NOMO-1 (cell line): Measurements from ENCODE around the gene SRXN1.

Source experiments
- DNase-seq, 2 experiments: peaks; one replicate each; lab custom pipeline; 2025; ENCODE audit not compliant: unreplicated experiment in 2 of 2; lab: John Stamatoyannopoulos, UW

Gene SRXN1

DNA sequence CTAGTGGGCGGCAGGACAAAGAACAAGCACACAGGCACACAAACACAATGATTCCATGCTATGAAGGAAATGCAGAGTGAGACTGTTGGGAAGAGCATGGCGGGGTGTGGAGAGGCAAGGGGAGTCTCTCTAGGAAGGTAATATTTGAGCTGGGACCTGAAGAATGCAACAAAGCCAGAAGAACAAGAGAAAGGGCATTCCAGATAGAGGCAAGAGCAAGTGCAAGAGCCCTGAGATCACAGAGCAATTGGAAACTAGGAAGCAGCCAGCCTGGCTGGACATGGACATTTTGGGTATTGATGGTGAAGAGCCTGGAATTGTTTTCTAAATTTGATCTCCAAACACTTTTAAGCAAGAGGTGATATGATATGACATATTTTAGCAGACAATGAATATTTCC lies 15.4 kb downstream of the SRXN1 start:
- DNase-seq = no peak

- no peak for DNase-seq
Observed at GRCh38 chr20:635893-636338, 17.1 kb downstream of the SRXN1 start.

GRCh38 chr20:635028-635892 lies 17.7 kb downstream of the SRXN1 start:
- no peak for DNase-seq

DNA sequence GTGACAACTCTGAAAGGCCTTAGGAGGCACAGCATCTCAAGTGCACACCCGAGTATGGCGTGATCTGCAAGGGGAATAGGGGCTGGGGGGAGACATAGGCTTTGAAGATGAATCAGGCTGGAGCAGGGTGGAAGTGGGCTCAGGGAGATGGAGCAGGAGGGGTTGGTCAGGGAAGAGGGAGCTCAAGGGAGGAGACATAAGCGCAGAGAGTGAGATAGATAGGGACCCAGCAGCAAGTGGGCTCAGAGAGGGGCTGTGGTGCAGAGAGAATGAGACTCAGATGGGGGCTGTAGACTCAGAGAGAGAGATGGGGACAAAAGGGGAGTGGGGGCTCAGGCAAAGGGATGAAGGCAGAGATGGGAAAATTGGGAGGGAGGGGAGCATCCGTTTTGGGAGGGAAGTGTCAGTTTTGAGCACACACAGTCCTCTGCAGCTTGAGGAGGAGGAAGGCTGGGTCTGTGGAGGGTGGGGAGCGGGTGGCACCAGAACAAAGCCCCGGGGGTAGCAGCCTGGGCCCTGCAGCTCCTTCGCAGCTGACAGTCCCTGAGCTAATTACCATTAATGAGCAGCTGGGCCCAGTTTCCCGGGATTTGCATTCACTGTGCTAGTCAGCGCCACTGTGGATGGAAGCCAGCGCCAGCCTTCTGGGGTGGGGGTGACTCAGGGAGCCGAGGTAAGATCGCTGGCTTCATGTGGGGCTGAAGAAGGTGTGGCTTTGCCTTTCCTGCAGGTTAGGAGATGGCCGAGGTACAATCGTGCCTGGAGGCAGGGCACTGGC lies 18.7 kb downstream of the SRXN1 start:
- no peak for DNase-seq

- no peak for DNase-seq
Observed at GRCh38 chr20:631101-631500, 21.9 kb downstream of the SRXN1 start.

- no peak for DNase-seq
Observed at GRCh38 chr20:626579-626978, 26.4 kb downstream of the SRXN1 start.

GRCh38 chr20:625360-625932 lies 27.6 kb downstream of the SRXN1 start:
- DNase-seq = peak; percentile 49 to 70

DNA sequence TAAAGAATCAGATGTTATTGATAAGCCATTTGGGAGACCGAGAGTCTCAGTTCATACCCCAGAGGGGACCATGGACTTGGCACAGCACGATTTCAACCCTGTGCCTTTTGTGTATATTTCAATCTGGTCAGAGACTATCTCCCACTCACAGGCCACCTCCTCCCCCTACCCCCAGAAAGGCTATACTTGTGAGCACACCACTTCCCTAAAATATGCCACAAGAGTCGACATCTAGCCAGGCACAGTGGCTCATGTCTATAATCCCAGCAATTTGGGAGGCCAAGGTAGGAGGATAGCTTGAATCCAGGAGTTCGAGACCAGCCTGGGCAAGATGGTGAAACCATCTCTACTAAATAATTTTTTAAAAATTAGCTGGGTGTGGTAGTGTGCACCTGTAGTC lies 29.3 kb downstream of the SRXN1 start:
- DNase-seq = no peak

GRCh38 chr20:623021-623420 lies 30.0 kb downstream of the SRXN1 start:
- DNase-seq = no peak

GRCh38 chr20:622161-622560 lies 30.8 kb downstream of the SRXN1 start:
- no peak for DNase-seq

- DNase-seq = no peak
Observed at GRCh38 chr20:621125-621756, 31.8 kb downstream of the SRXN1 start.

DNA sequence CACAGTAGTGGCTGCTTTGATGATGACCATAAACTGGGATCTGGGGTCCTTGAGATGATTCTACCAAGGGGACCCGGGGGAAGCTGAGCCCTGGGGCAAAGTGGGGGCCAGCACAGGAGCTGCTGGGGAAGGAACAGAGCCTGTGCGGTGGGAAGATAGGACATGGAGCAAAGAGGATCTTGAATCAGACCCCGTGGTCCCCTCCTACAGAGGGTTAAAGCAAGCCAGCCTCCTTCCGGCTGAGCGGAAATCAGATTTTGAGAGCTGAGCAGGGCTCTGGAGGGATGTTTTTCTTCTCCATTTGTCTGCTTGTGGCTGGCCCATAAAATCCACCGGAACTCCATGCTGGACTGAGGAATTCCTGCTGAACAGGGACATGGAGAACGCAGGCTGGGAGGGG lies 32.8 kb downstream of the SRXN1 start:
- no peak for DNase-seq

- DNase-seq = no peak
Observed at GRCh38 chr20:618980-619379, 34.0 kb downstream of the SRXN1 start.

DNA sequence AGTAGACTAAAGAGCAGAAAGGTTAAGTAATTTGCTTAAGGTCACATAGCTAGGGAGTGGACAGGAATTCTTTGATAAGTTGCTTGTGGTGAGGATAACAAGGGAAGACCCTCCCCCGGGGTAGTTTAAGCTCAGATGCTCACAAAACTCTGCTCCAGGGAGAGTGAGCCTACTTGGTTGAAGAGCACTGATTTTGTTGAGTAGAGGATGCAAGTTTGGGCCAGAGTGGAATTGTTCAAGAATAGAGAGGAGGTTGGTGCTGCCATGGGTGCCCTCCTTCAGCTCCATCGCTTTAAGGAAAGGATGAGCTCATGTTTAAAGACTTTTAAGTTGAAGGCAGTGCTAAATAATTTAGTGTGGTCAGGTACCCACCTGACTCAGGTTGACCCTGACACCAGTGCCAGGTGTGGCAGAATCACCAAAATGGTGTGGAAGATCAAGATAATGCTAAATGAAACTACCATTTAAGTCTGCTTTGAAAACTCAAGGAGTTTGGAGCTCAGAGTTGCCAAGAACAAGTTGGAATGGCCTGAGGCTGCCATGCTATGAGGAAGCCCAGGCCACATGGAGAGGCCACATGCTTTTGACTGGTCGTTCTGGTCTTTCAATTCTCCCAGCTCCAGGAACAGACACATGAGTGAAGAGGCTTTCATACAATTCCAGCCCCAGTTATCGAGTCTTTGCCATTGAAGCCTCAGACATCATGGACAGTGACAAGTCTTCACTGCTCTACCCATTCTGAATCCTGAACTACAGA lies 34.9 kb downstream of the SRXN1 start:
- no peak for DNase-seq

DNA sequence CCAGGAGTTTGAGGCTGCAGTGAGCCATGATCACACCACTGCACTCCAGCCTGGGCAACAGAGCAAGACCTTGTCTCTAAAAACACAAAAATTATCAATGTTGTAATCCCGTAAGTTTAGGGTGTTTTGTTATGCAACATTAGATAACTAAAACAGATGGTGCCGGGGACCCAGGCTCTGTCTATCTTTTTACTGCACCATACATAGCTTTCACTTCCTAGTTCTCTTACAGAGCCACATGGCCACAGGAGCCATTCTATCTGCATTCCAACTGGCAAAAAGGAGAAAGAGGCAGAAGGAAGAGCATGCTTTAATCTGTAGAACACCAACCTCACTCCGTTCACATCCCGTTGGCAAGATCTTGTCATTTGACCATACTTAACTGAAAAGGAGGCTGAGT lies 37.5 kb downstream of the SRXN1 start:
- peak; percentile 51 to 86 for DNase-seq

- no peak for DNase-seq
Observed at GRCh38 chr20:611843-612185, 41.2 kb downstream of the SRXN1 start.

DNA sequence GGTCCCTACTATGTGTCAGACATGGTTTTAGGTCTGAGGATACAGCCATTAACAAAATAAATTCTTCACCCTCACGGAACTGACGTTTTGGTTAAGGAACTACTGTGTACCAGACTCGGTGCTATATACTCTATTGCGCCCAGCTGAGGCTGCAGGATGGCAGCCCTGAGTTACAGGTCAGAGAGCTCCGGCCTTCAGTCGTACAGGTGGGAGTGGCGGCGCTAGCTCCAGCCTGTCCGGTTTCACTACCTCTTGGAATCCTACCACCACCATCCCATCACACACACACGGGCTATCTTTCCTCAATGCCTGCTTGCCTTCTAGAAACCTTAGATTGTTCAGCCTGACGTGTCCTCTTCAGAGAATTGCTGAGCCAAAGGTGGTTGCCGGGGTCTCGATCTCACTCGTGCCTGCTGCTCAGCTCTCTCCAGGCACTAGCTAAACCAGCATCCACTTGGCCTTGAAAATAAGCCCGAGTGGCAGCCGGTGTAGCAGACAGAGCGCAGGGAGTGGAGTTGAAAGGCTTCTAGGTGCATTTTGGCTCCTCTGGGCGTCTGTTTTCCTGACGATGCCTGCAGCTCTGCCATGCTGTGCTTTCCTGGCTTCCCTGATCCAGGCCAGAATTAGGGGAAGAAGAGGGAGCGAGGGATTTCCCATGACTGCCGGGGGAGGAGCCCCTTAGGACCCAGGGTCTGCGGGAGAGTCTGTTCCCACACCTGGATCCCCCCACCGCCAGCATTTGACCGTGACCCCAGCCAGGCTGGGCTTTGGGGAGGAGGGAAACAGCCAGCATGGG lies 41.8 kb downstream of the SRXN1 start:
- DNase-seq = no peak

- peak; percentile 32 to 37 for DNase-seq
Observed at GRCh38 chr20:610130-611046, 42.6 kb downstream of the SRXN1 start, which contains the start of gene TCF15. TCF15 (minus strand) TSS chr20:610309; CDS start chr20:610237, 72 bp downstream.
